SU-DHL-6 (cell line): ENCODE data around the gene NYAP2.

Experiments used
- CTCF ChIP-seq: fragments of 200-600 bp; sonication (generic); IDR thresholded peaks from one replicate; pipeline ENCODE4 v1.5.1; 2017; ENCODE audit warnings: antibody characterized with exemption, mild to moderate bottlenecking, low read length, moderate library complexity; ENCODE audit not compliant: insufficient read depth, poor library complexity, severe bottlenecking
- EZH2phosphoT487 ChIP-seq: fragments of 200-600 bp; sonication (generic), shearing (Covaris generic); conservative IDR thresholded peaks from 2 replicates; pipeline ENCODE4 v1.6.1; 2018; ENCODE audit warnings: mild to moderate bottlenecking, antibody characterized with exemption, low read length, moderate library complexity, mixed read lengths

- TF ChIP-seq CTCF = no peak
- TF ChIP-seq EZH2phosphoT487 = no peak
These were observed 45.9 kb upstream of the NYAP2 start for GRCh38 chr2:225353579-225354085.
